NT2/D1 (cell line): ENCODE measurements around the gene NAA38.
A peak's percentile ranks its signal among the peaks of the same experiment; 100 is the strongest.

Experiments used
- DNase-seq: peaks from one replicate; pipeline ENCODE4 v3.0.0-alpha.2; 2011; ENCODE audit warnings: low read depth, low spot score
- H3K27me3 ChIP-seq: 2 replicates; pipeline ENCODE4 v1.6.0; 2011; ENCODE audit warnings: mild to moderate bottlenecking; ENCODE audit not compliant: insufficient read length, insufficient read depth
- H3K36me3 ChIP-seq: 2 replicates; pipeline ENCODE4 v1.6.1; 2011; ENCODE audit warnings: mild to moderate bottlenecking, low read length, mixed read lengths; ENCODE audit not compliant: insufficient read depth, insufficient read length
- H3K4me1 ChIP-seq: 2 replicates; pipeline ENCODE4 v1.5.1; 2011; ENCODE audit not compliant: insufficient read depth, insufficient read length
- H3K4me3 ChIP-seq: 2 replicates; pipeline ENCODE4 v1.5.1; 2011; ENCODE audit warnings: low read depth; ENCODE audit not compliant: insufficient read length
- H3K9ac ChIP-seq: 2 replicates; pipeline ENCODE4 v1.6.0; 2011; ENCODE audit warnings: low read depth; ENCODE audit not compliant: insufficient read length
- H3K9me3 ChIP-seq: 2 replicates; pipeline ENCODE4 v1.5.1; 2011; ENCODE audit warnings: mild to moderate bottlenecking, low read length; ENCODE audit not compliant: insufficient read depth
- SUZ12 ChIP-seq: IDR thresholded peaks from 2 replicates; pipeline ENCODE4 v1.6.1; 2011; ENCODE audit not compliant: insufficient read length, insufficient read depth; ENCODE audit errors: extremely low read depth
- YY1 ChIP-seq: IDR thresholded peaks from 2 replicates; pipeline ENCODE4 v1.6.1; 2011; ENCODE audit not compliant: insufficient read length, insufficient read depth
- ZNF274 ChIP-seq: IDR thresholded peaks from 2 replicates; pipeline ENCODE4 v1.6.1; 2011; ENCODE audit warnings: mild to moderate bottlenecking, low read depth, low read length

Gene NAA38

DNA sequence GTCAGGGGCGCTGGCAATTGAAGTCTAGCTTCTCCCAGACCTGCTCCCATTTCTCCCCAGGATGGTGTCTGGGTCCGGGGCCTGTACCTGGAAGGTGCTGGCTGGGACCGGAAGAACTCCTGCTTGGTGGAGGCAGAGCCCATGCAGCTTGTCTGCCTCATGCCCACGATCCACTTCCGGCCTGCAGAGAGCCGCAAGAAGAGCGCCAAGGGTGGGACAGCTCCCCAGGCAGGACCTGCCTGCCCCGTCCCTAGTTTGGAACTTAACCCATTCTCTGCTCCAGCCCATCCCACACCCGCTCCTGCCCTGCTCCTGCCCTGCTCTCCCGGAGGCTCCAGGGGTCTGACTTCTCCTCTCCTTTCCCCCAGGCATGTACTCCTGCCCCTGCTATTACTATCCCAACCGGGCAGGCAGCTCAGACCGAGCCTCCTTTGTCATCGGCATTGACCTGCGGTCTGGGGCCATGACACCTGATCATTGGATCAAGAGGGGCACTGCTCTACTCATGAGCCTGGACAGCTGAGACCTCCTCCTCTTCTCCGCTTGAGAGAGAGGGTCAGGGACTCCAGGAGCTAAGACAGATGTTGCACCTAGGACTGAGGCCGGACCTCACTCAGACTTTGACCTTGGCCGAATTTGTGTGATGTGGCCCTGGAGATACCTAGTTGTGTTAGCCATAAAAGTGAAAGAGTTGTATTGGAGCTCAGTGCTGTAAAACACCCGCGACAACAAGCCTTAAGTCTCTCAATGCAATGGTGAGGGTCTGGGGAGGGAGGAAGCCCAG lies 24.2 kb downstream of the NAA38 start:
- DNase-seq: no peak
- peak overlapping the region; percentile 40 for H3K4me3 ChIP-seq

GRCh38 chr17:7832431-7832830 lies 24.9 kb downstream of the NAA38 start:
- H3K4me3 ChIP-seq: no peak overlapping the region
- H3K9ac ChIP-seq: no peak overlapping the region
- TF ChIP-seq ZNF274: no peak
- TF ChIP-seq YY1: no peak
- no peak for TF ChIP-seq SUZ12
- H3K9me3 ChIP-seq: no peaks in the 10 kb centered on the region
- H3K36me3 ChIP-seq: no peaks in the 10 kb centered on the region
- DNase-seq: no peak
- H3K27me3 ChIP-seq: peaks cover 15% of the 10 kb centered on the region
- H3K4me1 ChIP-seq: peaks cover 8% of the 10 kb centered on the region

More for the DNA sequence above, 24.2 kb downstream of the NAA38 start:
- peaks cover 15% of the 10 kb centered on the region for H3K27me3 ChIP-seq
- TF ChIP-seq YY1 (no peak), ZNF274 (no peak), SUZ12 (no peak)
- no peaks in the 10 kb centered on the region for H3K36me3 ChIP-seq
- peaks cover 8% of the 10 kb centered on the region for H3K4me1 ChIP-seq
- H3K9me3 ChIP-seq: no peaks in the 10 kb centered on the region
- peak overlapping the region; percentile 61 for H3K9ac ChIP-seq

GRCh38 chr17:7831233-7831632 lies 26.1 kb downstream of the NAA38 start:
- no peak for DNase-seq
- Histone ChIP-seq H3K4me3 (no peak overlapping the region), H3K9ac (no peak overlapping the region), H3K27me3 (peaks cover 15% of the 10 kb centered on the region), H3K9me3 (no peaks in the 10 kb centered on the region), H3K36me3 (no peaks in the 10 kb centered on the region), H3K4me1 (peaks cover 8% of the 10 kb centered on the region)
- TF ChIP-seq SUZ12 (no peak), ZNF274 (no peak)

GRCh38 chr17:7830616-7831015 lies 26.7 kb downstream of the NAA38 start:
- Histone ChIP-seq H3K4me1 (peaks cover 8% of the 10 kb centered on the region), H3K4me3 (no peak overlapping the region), H3K36me3 (no peaks in the 10 kb centered on the region), H3K9me3 (no peaks in the 10 kb centered on the region), H3K9ac (no peak overlapping the region), H3K27me3 (peaks cover 15% of the 10 kb centered on the region)
- no peak for TF ChIP-seq SUZ12
- TF ChIP-seq YY1: no peak
- no peak for TF ChIP-seq ZNF274
- no peak for DNase-seq

- Histone ChIP-seq H3K27me3 (no peaks in the 10 kb centered on the region), H3K36me3 (no peaks in the 10 kb centered on the region), H3K4me3 (no peak overlapping the region), H3K9ac (no peak overlapping the region), H3K9me3 (no peaks in the 10 kb centered on the region), H3K4me1 (peaks cover 4% of the 10 kb centered on the region)
- DNase-seq: no peak
- TF ChIP-seq ZNF274 (no peak), YY1 (no peak), SUZ12 (no peak)
Observed at GRCh38 chr17:7825206-7825990, 32.0 kb downstream of the NAA38 start.

- no peak for TF ChIP-seq SUZ12
- TF ChIP-seq YY1: no peak
- no peak for TF ChIP-seq ZNF274
- Histone ChIP-seq H3K4me3 (no peak overlapping the region), H3K9me3 (no peaks in the 10 kb centered on the region), H3K36me3 (no peaks in the 10 kb centered on the region), H3K27me3 (no peaks in the 10 kb centered on the region), H3K9ac (no peak overlapping the region), H3K4me1 (peaks cover 4% of the 10 kb centered on the region)
- DNase-seq: no peak
Observed at GRCh38 chr17:7824021-7824924, 33.1 kb downstream of the NAA38 start.
